Measurements from ENCODE around the gene BUB3. TPM values are rescaled to one million over a fixed set of nuclear protein-coding genes. Genes with fewer than 3 reads are reported as not detected.
A peak's percentile ranks its signal among the peaks of the same experiment; 100 is the strongest.

BUB3 gene
- total RNA-seq, 2 donors from 2014 or later = 35.4 to 36.9 TPM

DNA sequence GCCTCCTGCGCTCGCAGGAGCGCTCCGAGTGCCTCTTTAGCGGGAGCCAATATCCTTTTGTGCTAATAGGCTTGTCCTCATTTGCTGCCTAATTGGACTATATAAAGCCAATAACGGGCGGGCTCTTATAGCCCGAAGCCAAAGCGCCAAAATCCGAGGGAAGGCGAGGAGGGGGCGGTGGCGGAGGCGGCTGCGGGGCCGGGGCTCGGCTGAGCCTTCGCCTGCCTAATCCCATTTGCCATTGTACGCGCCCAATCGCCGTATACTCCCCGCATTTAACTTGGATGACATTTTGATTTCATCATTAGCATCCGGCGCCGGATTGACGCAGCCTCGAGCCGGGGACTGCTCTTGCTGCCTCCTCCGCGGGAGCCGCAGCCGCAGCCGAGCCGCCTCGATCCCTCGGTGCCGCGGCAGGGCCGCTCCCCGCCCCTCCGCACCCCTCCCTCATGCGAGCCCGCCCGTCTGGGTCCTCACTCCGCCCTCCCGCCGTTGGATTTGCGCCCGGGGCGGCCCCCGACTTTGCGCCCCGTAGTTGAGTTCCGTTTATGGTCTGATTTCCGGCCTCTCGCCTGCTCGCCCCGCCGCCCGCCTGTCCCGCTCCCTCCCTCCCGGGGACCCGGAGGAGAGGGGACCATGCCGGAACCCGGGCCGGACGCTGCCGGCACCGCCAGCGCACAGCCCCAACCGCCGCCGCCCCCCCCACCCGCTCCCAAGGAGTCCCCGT, 18.6 kb upstream of the BUB3 start, which contains the start of gene HMX3:
TSS of gene HMX3 (plus strand) at position 556 of the 727 bp plus-strand sequence. CDS start at position 637, 81 bp downstream.
- H3K27me3 ChIP-seq = peaks cover 73 to 85% of the 10 kb centered on the region in 2 donors
- peaks cover 0 to 65% of the 10 kb centered on the region in 2 donors for H3K4me1 ChIP-seq
- no peaks in the 10 kb centered on the region for H3K9me3 ChIP-seq
- DNase-seq (ENCODE audit: low spot score) = peak; percentile 55
- H3K36me3 ChIP-seq = no peaks in the 10 kb centered on the region
- H3K27ac ChIP-seq = no peak within 1 kb of the TSS
- peak within 1 kb of the TSS; percentile 26 to 47 for H3K4me3 ChIP-seq
- TF ChIP-seq, protein P1, sequence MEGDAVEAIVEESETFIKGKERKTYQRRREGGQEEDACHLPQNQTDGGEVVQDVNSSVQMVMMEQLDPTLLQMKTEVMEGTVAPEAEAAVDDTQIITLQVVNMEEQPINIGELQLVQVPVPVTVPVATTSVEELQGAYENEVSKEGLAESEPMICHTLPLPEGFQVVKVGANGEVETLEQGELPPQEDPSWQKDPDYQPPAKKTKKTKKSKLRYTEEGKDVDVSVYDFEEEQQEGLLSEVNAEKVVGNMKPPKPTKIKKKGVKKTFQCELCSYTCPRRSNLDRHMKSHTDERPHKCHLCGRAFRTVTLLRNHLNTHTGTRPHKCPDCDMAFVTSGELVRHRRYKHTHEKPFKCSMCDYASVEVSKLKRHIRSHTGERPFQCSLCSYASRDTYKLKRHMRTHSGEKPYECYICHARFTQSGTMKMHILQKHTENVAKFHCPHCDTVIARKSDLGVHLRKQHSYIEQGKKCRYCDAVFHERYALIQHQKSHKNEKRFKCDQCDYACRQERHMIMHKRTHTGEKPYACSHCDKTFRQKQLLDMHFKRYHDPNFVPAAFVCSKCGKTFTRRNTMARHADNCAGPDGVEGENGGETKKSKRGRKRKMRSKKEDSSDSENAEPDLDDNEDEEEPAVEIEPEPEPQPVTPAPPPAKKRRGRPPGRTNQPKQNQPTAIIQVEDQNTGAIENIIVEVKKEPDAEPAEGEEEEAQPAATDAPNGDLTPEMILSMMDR (IDR thresholded peaks at IDR 0.05) = no peak

- H3K27me3 ChIP-seq = peaks cover 73 to 90% of the 10 kb centered on the region in 2 donors
- TF ChIP-seq, protein P1 (IDR thresholded peaks at IDR 0.05) = no peak
- no peaks in the 10 kb centered on the region for H3K9me3 ChIP-seq
- H3K36me3 ChIP-seq = no peaks in the 10 kb centered on the region
- no peak overlapping the region for H3K27ac ChIP-seq
- DNase-seq (ENCODE audit: low spot score) = peak; percentile 52
- peaks cover 0 to 65% of the 10 kb centered on the region in 2 donors for H3K4me1 ChIP-seq
- H3K4me3 ChIP-seq = peak overlapping the region; percentile 26 to 47
These were observed 17.9 kb upstream of the BUB3 start for GRCh38 chr10:123136221-123136805.

DNA sequence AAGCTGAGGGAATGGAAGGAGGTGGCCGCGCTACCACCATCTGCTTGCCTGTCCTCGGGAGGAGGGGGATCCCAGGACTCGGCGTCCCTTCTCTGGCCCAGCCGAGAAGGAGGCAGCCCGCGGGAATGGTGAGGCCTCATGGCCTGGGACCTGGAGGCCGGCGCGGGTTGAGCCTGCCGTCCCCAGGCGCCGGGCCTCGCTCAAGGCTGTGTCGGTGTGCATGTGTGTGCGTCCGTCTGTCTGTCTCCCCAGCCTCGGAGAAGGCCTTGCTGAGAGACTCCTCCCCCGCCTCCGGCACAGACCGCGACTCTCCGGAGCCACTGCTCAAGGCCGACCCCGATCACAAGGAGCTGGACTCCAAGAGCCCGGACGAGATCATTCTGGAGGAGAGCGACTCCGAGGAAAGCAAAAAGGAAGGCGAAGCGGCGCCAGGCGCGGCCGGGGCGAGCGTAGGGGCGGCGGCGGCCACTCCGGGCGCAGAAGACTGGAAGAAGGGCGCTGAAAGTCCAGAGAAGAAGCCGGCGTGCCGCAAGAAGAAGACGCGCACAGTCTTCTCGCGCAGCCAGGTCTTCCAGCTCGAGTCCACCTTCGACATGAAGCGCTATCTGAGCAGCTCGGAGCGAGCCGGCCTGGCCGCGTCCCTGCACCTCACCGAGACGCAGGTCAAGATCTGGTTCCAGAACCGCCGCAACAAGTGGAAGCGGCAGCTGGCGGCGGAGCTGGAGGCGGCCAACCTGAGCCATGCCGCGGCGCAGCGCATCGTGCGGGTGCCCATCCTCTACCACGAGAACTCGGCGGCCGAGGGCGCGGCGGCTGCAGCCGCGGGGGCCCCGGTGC, 17.2 kb upstream of the BUB3 start:
- H3K4me1 ChIP-seq = peaks cover 0 to 65% of the 10 kb centered on the region in 2 donors

GRCh38 chr10:123139165-123139520, 15.1 kb upstream of the BUB3 start:
- TF ChIP-seq, protein P1 (IDR thresholded peaks at IDR 0.05) = no peak

More for the DNA sequence above, 17.2 kb upstream of the BUB3 start:
- Histone ChIP-seq H3K36me3 (no peaks in the 10 kb centered on the region), H3K9me3 (no peaks in the 10 kb centered on the region), H3K27me3 (peaks cover 77 to 90% of the 10 kb centered on the region in 2 donors), H3K27ac (no peak overlapping the region), H3K4me3 (peak overlapping the region in 1 of 2 donors; percentile 47)
- TF ChIP-seq, protein P1 (IDR thresholded peaks at IDR 0.05) = no peak
- DNase-seq (ENCODE audit: low spot score) = peak; percentile 56

GRCh38 chr10:123139521-123140163, 14.6 kb upstream of the BUB3 start:
- TF ChIP-seq, protein P1 (IDR thresholded peaks at IDR 0.05) = no peak
- Histone ChIP-seq H3K27ac (no peak overlapping the region), H3K36me3 (no peaks in the 10 kb centered on the region), H3K9me3 (no peaks in the 10 kb centered on the region), H3K4me3 (no peak overlapping the region), H3K4me1 (peaks cover 0 to 53% of the 10 kb centered on the region in 2 donors), H3K27me3 (peaks cover 80 to 97% of the 10 kb centered on the region in 2 donors)
- peak; percentile 56 for DNase-seq (ENCODE audit: low spot score)

More at GRCh38 chr10:123139165-123139520, 15.1 kb upstream of the BUB3 start:
- Histone ChIP-seq H3K27ac (no peak overlapping the region), H3K36me3 (no peaks in the 10 kb centered on the region), H3K4me3 (no peak overlapping the region), H3K27me3 (peaks cover 81 to 97% of the 10 kb centered on the region in 2 donors), H3K9me3 (no peaks in the 10 kb centered on the region), H3K4me1 (peaks cover 0 to 58% of the 10 kb centered on the region in 2 donors)
- DNase-seq (ENCODE audit: low spot score) = no peak
